Smooth muscle cell (in vitro differentiated cells): ENCODE results near the gene TLE1. TPM values are rescaled to one million over a fixed set of nuclear protein-coding genes. Genes with fewer than 3 reads are reported as not detected.

Source experiments
- DNase-seq: peaks from one replicate; lab custom pipeline; 2025; ENCODE audit not compliant: unreplicated experiment; lab: John Stamatoyannopoulos, UW
- H2AFZ ChIP-seq: fragments of 200-600 bp; sonication (generic); 2 replicates; pipeline ENCODE4 v1.6.0; 2016; ENCODE audit warnings: antibody characterized with exemption, low read depth, mild to moderate bottlenecking
- H3F3A ChIP-seq: fragments of 200-600 bp; sonication (generic); 2 replicates; pipeline ENCODE4 v1.6.0; 2017; ENCODE audit warnings: antibody characterized with exemption, low read depth
- H3K27ac ChIP-seq: fragments of 200-600 bp; sonication (generic); 2 replicates; pipeline ENCODE4 v1.5.1; 2016; ENCODE audit warnings: low read depth, mild to moderate bottlenecking
- H3K27me3 ChIP-seq: fragments of 200-600 bp; sonication (generic); 2 replicates; pipeline ENCODE4 v1.6.1; 2016; ENCODE audit warnings: low read depth, mild to moderate bottlenecking
- H3K36me3 ChIP-seq: fragments of 200-600 bp; sonication (generic); 2 replicates; pipeline ENCODE4 v1.5.1; 2016; ENCODE audit warnings: low read depth
- H3K4me1 ChIP-seq: fragments of 200-600 bp; sonication (generic); 2 replicates; pipeline ENCODE4 v1.5.1; 2016; ENCODE audit warnings: low read depth
- H3K4me2 ChIP-seq: fragments of 200-600 bp; sonication (generic); 2 replicates; pipeline ENCODE4 v1.6.0; 2016; ENCODE audit warnings: mild to moderate bottlenecking
- H3K4me3 ChIP-seq: fragments of 200-600 bp; sonication (generic); 2 replicates; pipeline ENCODE4 v1.5.1; 2016; ENCODE audit warnings: mild to moderate bottlenecking
- H3K79me2 ChIP-seq: fragments of 200-600 bp; sonication (generic); 2 replicates; pipeline ENCODE4 v1.6.0; 2016; ENCODE audit warnings: low read depth, mild to moderate bottlenecking
- H3K9ac ChIP-seq: fragments of 200-600 bp; sonication (generic); 2 replicates; pipeline ENCODE4 v1.6.0; 2016; ENCODE audit warnings: low read depth
- H3K9me3 ChIP-seq: fragments of 200-600 bp; sonication (generic); replicated peaks from 2 replicates; pipeline ENCODE4 v1.5.1; 2016; ENCODE audit warnings: low read depth
- H4K20me1 ChIP-seq: fragments of 200-600 bp; sonication (generic); 2 replicates; pipeline ENCODE4 v1.6.0; 2016; ENCODE audit warnings: low read depth
- CTCF ChIP-seq: fragments of 200-600 bp; sonication (generic); IDR thresholded peaks from 2 replicates; pipeline ENCODE4 v1.5.1; 2017; ENCODE audit warnings: borderline replicate concordance, mild to moderate bottlenecking, antibody characterized with exemption; ENCODE audit not compliant: insufficient read depth, poor library complexity, severe bottlenecking
- WGBS: methylation state at CpG from one replicate; pipeline ENCODE4 v1.1.7; 2016; ENCODE audit warnings: low lambda C conversion rate; 5-methylcytosine and 5-hydroxymethylcytosine counted together
- polyA plus RNA-seq: library from polyadenylated mRNA; unstranded; fragments of >200 nt; fragmentation: Nextera tagmentation; extraction: Ambion mirVana; gene quantifications from 2 replicates; pipeline ENCODE4 v1.2.1, GENCODE V29; 2016
- total RNA-seq: library from RNA; depleted of rRNA; stranded (reverse); fragments of >200 nt; gene quantifications from 2 replicates; pipeline ENCODE4 v1.2.3, GENCODE V29; 2014

The TLE1 gene
- total and polyA plus RNA-seq, 2 experiments from 2014 or later: 32.5 to 35.2 TPM

GRCh38 chr9:81591791-81592190 lies 97.6 kb downstream of the TLE1 start:
- no peak overlapping the region for H3K4me2 ChIP-seq
- TF ChIP-seq CTCF: no peak
- H3K27ac ChIP-seq: no peak overlapping the region
- H3K9me3 ChIP-seq: no peaks in the 10 kb centered on the region
- H3K4me3 ChIP-seq: no peak overlapping the region
- H3K27me3 ChIP-seq: no peaks in the 10 kb centered on the region
- WGBS: 80% methylated on average over 12 of the region's 12 CpGs
- DNase-seq: no peak
- H3K4me1 ChIP-seq: peaks cover 17% of the 10 kb centered on the region
- H3K79me2 ChIP-seq: no peaks in the 10 kb centered on the region
- H3K9ac ChIP-seq: no peak overlapping the region
- H3F3A ChIP-seq: no peaks in the 10 kb centered on the region
- no peaks in the 10 kb centered on the region for H4K20me1 ChIP-seq
- peaks cover 4% of the 10 kb centered on the region for H3K36me3 ChIP-seq
- no peak overlapping the region for H2AFZ ChIP-seq

DNA sequence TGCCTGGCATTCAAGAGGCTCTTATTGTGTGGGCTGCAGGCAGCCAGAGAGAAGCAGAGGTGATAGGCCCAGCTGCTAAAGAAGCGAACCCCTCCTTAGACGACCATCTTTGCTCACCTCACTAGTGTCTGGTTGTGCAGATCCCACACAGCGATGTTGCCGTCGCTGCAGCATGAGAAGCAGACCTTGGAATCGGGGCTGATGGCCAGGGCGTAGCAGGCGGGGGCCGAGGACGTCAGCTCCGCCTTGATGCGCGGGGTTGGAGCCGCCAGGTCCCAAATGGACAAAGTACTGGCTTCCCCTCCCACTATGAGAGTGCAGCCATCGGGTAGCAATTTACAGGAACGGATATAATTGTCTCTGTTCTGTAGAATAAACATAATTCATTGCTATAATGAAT lies 98.7 kb downstream of the TLE1 start:
- peaks cover 4% of the 10 kb centered on the region for H3K36me3 ChIP-seq
- no peak overlapping the region for H3K4me3 ChIP-seq
- no peaks in the 10 kb centered on the region for H3K27me3 ChIP-seq
- no peak overlapping the region for H3K9ac ChIP-seq
- H3K27ac ChIP-seq: no peak overlapping the region
- no peaks in the 10 kb centered on the region for H4K20me1 ChIP-seq
- H2AFZ ChIP-seq: no peak overlapping the region
- no peak for TF ChIP-seq CTCF
- 98% methylated on average over 16 of the region's 16 CpGs for WGBS
- H3K9me3 ChIP-seq: no peaks in the 10 kb centered on the region
- DNase-seq: no peak
- H3F3A ChIP-seq: no peaks in the 10 kb centered on the region
- H3K79me2 ChIP-seq: no peaks in the 10 kb centered on the region
- peaks cover 8% of the 10 kb centered on the region for H3K4me1 ChIP-seq
- H3K4me2 ChIP-seq: no peak overlapping the region

DNA sequence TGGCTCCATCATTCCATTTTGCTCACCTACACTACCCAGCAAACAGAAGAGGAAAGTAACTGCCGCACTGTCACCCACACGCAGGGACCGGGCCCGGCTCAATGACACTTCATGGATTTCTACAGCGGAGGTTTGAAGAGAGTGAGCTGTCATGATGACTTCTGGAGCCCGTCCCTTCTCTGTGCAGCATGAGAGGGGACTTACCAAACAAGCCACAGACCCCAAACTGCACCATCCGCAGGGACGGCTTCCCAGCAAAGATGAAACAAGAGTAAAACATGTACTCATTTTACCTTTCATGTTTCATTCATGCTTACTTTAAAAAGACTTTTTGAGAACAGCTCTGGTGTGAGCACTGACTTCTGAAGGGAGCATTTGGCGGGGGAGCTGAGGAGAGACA lies 99.5 kb downstream of the TLE1 start:
- Histone ChIP-seq H3F3A (no peaks in the 10 kb centered on the region), H3K4me2 (no peak overlapping the region), H3K36me3 (peaks cover 4% of the 10 kb centered on the region), H3K9me3 (no peaks in the 10 kb centered on the region), H3K27me3 (no peaks in the 10 kb centered on the region), H3K79me2 (no peaks in the 10 kb centered on the region), H3K4me3 (no peak overlapping the region), H3K4me1 (peaks cover 8% of the 10 kb centered on the region), H3K9ac (no peak overlapping the region), H3K27ac (no peak overlapping the region), H4K20me1 (no peaks in the 10 kb centered on the region), H2AFZ (no peak overlapping the region)
- no peak for DNase-seq
- 92% methylated on average over 9 of the region's 9 CpGs for WGBS
- TF ChIP-seq CTCF: no peak

DNA sequence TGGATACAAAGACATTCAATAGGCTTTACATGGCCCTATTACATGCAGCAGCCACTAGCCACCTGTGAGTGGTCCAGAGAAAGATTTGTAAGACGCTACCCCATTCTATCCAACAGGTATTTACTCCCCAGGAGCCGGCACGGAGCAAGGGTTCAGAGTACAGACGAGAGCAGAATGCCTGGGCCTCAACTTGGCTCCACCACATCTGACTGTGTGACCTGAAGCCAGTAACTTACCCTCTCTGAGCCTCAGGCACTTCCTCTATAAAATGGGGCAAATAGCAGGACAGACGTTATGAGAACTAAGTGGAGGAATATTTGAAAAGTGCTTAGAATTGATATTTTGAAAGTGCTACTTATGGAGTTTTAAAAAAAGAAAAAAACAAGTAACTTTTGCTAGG lies 100.0 kb downstream of the TLE1 start:
- H3K4me1 ChIP-seq: peaks cover 8% of the 10 kb centered on the region
- peaks cover 4% of the 10 kb centered on the region for H3K36me3 ChIP-seq
- 86% methylated on average over 5 of the region's 5 CpGs for WGBS
- no peak overlapping the region for H3K27ac ChIP-seq
- H3K4me2 ChIP-seq: no peak overlapping the region
- H3K79me2 ChIP-seq: no peaks in the 10 kb centered on the region
- no peak for DNase-seq
- no peak overlapping the region for H3K9ac ChIP-seq
- H2AFZ ChIP-seq: no peak overlapping the region
- no peaks in the 10 kb centered on the region for H3K9me3 ChIP-seq
- TF ChIP-seq CTCF: no peak
- H3K27me3 ChIP-seq: no peaks in the 10 kb centered on the region
- H3K4me3 ChIP-seq: no peak overlapping the region
- no peaks in the 10 kb centered on the region for H4K20me1 ChIP-seq
- no peaks in the 10 kb centered on the region for H3F3A ChIP-seq
